ENCODE measurements around the gene PSMG4. TPM values are rescaled to one million over a fixed set of nuclear protein-coding genes. Genes with fewer than 3 reads are reported as not detected.

Gene PSMG4
- total RNA-seq, 3 donors from 2014 or later = 26.0 to 31.6 (median 27.8) TPM

GRCh38 chr6:3282476-3283236 is 23.9 kb downstream of the PSMG4 start:
- Mint-ChIP-seq H3K4me3 (no peak overlapping the region), H3K27me3 (ENCODE audit: low read depth) (no peaks in the 10 kb centered on the region), H3K4me1 (ENCODE audit: low read depth) (peaks cover 5% of the 10 kb centered on the region), H3K9me3 (no peaks in the 10 kb centered on the region), H3K36me3 (ENCODE audit: insufficient read depth) (peaks cover 2% of the 10 kb centered on the region)
- DNase-seq = no peak
- ATAC-seq = no peak

GRCh38 chr6:3283241-3283640 is 24.5 kb downstream of the PSMG4 start:
- Mint-ChIP-seq H3K9me3 (no peaks in the 10 kb centered on the region), H3K4me1 (ENCODE audit: low read depth) (peaks cover 5% of the 10 kb centered on the region), H3K36me3 (ENCODE audit: insufficient read depth) (peaks cover 2% of the 10 kb centered on the region), H3K27me3 (ENCODE audit: low read depth) (no peaks in the 10 kb centered on the region), H3K4me3 (no peak overlapping the region)
- no peak for DNase-seq
- ATAC-seq = no peak

GRCh38 chr6:3283641-3284435 is 25.1 kb downstream of the PSMG4 start:
- Mint-ChIP-seq H3K36me3 (ENCODE audit: insufficient read depth) (peaks cover 2% of the 10 kb centered on the region), H3K9me3 (no peaks in the 10 kb centered on the region), H3K27me3 (ENCODE audit: low read depth) (no peaks in the 10 kb centered on the region), H3K4me3 (no peak overlapping the region), H3K4me1 (ENCODE audit: low read depth) (peaks cover 5% of the 10 kb centered on the region)
- no peak for ATAC-seq
- no peak for DNase-seq

- ATAC-seq = no peak
These were observed 25.7 kb downstream of the PSMG4 start for GRCh38 chr6:3284436-3284876.

GRCh38 chr6:3285049-3285639 is 26.4 kb downstream of the PSMG4 start:
- Mint-ChIP-seq H3K27me3 (ENCODE audit: low read depth) (no peaks in the 10 kb centered on the region), H3K9me3 (no peaks in the 10 kb centered on the region), H3K36me3 (ENCODE audit: insufficient read depth) (peaks cover 2% of the 10 kb centered on the region), H3K4me1 (ENCODE audit: low read depth) (no peaks in the 10 kb centered on the region), H3K4me3 (no peak overlapping the region)
- ATAC-seq (no peak), DNase-seq (no peak)

More at GRCh38 chr6:3284436-3284876, 25.7 kb downstream of the PSMG4 start:
- Mint-ChIP-seq H3K36me3 (ENCODE audit: insufficient read depth) (peaks cover 2% of the 10 kb centered on the region), H3K4me3 (no peak overlapping the region), H3K27me3 (ENCODE audit: low read depth) (no peaks in the 10 kb centered on the region), H3K9me3 (no peaks in the 10 kb centered on the region), H3K4me1 (ENCODE audit: low read depth) (peaks cover 5% of the 10 kb centered on the region)
- no peak for DNase-seq

- DNase-seq (no peak), ATAC-seq (no peak)
- Mint-ChIP-seq H3K4me1 (ENCODE audit: low read depth) (no peaks in the 10 kb centered on the region), H3K27me3 (ENCODE audit: low read depth) (no peaks in the 10 kb centered on the region), H3K9me3 (no peaks in the 10 kb centered on the region), H3K36me3 (ENCODE audit: insufficient read depth) (peaks cover 2% of the 10 kb centered on the region), H3K4me3 (no peak overlapping the region)
These were observed 27.0 kb downstream of the PSMG4 start for GRCh38 chr6:3285732-3286131.

GRCh38 chr6:3286641-3287171 is 28.0 kb downstream of the PSMG4 start:
- Mint-ChIP-seq H3K9me3 (no peaks in the 10 kb centered on the region), H3K4me1 (ENCODE audit: low read depth) (no peaks in the 10 kb centered on the region), H3K36me3 (ENCODE audit: insufficient read depth) (no peaks in the 10 kb centered on the region), H3K4me3 (no peak overlapping the region), H3K27me3 (ENCODE audit: low read depth) (no peaks in the 10 kb centered on the region)
- DNase-seq (no peak), ATAC-seq (no peak)

- ATAC-seq (no peak), DNase-seq (no peak)
- H3K27me3 Mint-ChIP-seq (ENCODE audit: low read depth) = no peaks in the 10 kb centered on the region
- no peak overlapping the region for H3K4me3 Mint-ChIP-seq
- no peaks in the 10 kb centered on the region for H3K9me3 Mint-ChIP-seq
- H3K36me3 Mint-ChIP-seq (ENCODE audit: insufficient read depth) = no peaks in the 10 kb centered on the region
- H3K4me1 Mint-ChIP-seq (ENCODE audit: low read depth) = no peaks in the 10 kb centered on the region
These were observed 28.6 kb downstream of the PSMG4 start for GRCh38 chr6:3287308-3287707.

GRCh38 chr6:3287976-3288707 is 29.4 kb downstream of the PSMG4 start:
- H3K4me3 Mint-ChIP-seq = no peak overlapping the region
- H3K36me3 Mint-ChIP-seq (ENCODE audit: insufficient read depth) = no peaks in the 10 kb centered on the region
- no peaks in the 10 kb centered on the region for H3K27me3 Mint-ChIP-seq (ENCODE audit: low read depth)
- DNase-seq = no peak
- no peaks in the 10 kb centered on the region for H3K4me1 Mint-ChIP-seq (ENCODE audit: low read depth)
- no peaks in the 10 kb centered on the region for H3K9me3 Mint-ChIP-seq
- no peak for ATAC-seq

- H3K9me3 Mint-ChIP-seq = no peaks in the 10 kb centered on the region
- no peaks in the 10 kb centered on the region for H3K36me3 Mint-ChIP-seq (ENCODE audit: insufficient read depth)
- DNase-seq = no peak
- no peaks in the 10 kb centered on the region for H3K27me3 Mint-ChIP-seq (ENCODE audit: low read depth)
- no peak for ATAC-seq
- no peak overlapping the region for H3K4me3 Mint-ChIP-seq
- no peaks in the 10 kb centered on the region for H3K4me1 Mint-ChIP-seq (ENCODE audit: low read depth)
These were observed 30.2 kb downstream of the PSMG4 start for GRCh38 chr6:3288711-3289663.

- H3K4me1 Mint-ChIP-seq (ENCODE audit: low read depth) = no peaks in the 10 kb centered on the region
- DNase-seq = no peak
- H3K27me3 Mint-ChIP-seq (ENCODE audit: low read depth) = no peaks in the 10 kb centered on the region
- no peak overlapping the region for H3K4me3 Mint-ChIP-seq
- no peak for ATAC-seq
- H3K9me3 Mint-ChIP-seq = no peaks in the 10 kb centered on the region
- H3K36me3 Mint-ChIP-seq (ENCODE audit: insufficient read depth) = no peaks in the 10 kb centered on the region
These were observed 30.9 kb downstream of the PSMG4 start for GRCh38 chr6:3289664-3290055.

- Mint-ChIP-seq H3K4me3 (no peak overlapping the region), H3K27me3 (ENCODE audit: low read depth) (peaks cover 1% of the 10 kb centered on the region), H3K4me1 (ENCODE audit: low read depth) (no peaks in the 10 kb centered on the region), H3K36me3 (ENCODE audit: insufficient read depth) (no peaks in the 10 kb centered on the region), H3K9me3 (no peaks in the 10 kb centered on the region)
- ATAC-seq (no peak), DNase-seq (no peak)
These were observed 31.6 kb downstream of the PSMG4 start for GRCh38 chr6:3290149-3290930.

GRCh38 chr6:3290931-3291211 is 32.1 kb downstream of the PSMG4 start:
- H3K4me1 Mint-ChIP-seq (ENCODE audit: low read depth) = no peaks in the 10 kb centered on the region
- peaks cover 3% of the 10 kb centered on the region for H3K27me3 Mint-ChIP-seq (ENCODE audit: low read depth)
- no peaks in the 10 kb centered on the region for H3K9me3 Mint-ChIP-seq
- no peak overlapping the region for H3K4me3 Mint-ChIP-seq
- no peak for DNase-seq
- H3K36me3 Mint-ChIP-seq (ENCODE audit: insufficient read depth) = no peaks in the 10 kb centered on the region
- ATAC-seq = no peak

Data from activated T-cell treated with anti-CD3 and anti-CD28 coated beads, Interleukin-2, amount 50 U/mL, for 4 hours (primary cell).